Suppressor macrophage treated with lipopolysaccharide for 4 hours (primary cell): ENCODE measurements around the gene VASP.

Source experiments
- DNase-seq: peaks from one replicate; pipeline ENCODE4 v3.0.0-alpha.2; 2020

The VASP gene

DNA sequence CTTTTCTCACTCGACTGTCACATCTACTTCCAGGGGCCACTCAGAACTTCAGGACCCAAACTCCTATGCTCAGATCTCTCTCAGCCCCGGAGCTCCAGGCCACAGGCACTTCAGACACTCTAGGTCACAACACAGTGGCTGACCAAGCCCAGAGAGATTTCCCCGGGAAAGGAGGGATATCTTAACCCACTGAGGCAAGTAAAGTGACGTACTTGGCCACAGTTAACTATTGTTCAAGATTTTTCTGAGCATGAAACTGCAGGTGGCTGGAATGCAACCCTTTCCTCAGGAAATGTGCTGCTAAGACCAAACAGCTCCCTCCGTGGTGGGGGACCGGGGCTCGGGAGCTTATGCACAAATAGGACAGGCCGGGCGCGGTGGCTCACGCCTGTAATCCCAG lies 53.4 kb downstream of the VASP start:
- no peak for DNase-seq

DNA sequence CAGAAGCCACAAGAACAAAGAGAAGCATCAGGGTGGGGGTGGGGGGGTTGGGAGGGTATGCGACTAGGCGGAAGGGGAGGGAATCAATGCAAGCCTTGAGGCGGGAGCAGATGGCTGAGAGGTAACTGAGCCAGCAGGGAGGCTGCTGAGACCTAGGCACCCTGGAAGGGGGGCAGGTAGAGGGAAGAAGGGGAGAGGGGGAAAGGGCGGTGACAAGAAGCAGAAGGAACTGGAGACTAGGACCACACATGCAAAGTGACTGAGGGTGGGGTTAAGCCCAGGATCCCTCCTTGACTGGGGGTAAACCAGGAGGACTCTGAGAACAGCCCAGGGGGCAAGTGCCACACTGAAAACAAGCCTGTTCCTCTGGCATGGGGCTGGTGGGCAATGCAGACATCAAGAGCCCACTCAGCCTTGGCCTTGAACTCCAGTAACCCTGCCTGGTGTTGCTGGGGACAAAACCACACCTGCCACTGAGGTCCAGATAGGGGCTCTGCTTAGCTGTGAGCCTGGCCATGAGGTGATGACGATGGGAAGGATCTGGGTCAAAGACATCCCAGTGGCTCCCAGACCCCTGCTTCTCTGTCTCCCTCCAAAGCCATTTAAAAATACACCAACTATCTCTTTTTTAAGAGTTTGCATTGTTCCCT lies 57.0 kb downstream of the VASP start:
- DNase-seq: no peak

DNA sequence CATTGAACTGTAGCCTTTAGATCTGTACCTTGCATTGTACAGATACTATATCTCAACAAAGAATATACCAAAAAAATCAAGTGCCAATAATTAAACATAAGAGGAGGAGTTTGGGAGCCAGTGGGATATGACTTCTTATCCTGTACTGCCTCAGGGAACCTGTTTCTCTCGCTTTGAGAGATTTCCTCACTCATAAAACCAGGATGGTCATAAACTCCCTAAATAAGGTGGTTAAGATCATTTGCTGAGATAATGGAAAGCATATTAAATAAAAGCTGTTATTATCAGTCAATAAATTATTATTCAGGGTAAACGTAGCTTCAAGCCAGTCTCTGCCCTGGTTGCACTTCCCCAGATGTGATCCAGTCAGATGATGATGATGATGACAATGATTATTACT lies 60.3 kb downstream of the VASP start:
- no peak for DNase-seq

DNA sequence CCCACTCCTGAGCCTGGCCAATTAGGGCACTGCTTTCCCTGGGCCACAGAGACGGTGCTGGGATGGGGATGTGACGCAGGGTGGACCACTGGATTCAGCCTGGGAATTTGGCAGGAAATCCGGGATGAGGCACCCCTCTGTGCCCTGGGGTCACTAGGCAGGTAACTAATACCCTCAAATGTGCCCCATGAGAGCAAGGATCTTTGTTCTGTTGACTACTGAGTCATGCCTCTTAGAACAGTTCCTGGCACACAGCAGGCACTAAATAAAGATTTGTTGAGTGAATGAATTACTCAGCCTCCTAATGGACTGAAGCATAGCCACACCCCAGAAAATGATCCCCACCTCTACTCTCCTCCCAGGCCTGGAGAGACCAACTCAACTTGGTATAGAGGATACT lies 61.5 kb downstream of the VASP start:
- DNase-seq: no peak

DNA sequence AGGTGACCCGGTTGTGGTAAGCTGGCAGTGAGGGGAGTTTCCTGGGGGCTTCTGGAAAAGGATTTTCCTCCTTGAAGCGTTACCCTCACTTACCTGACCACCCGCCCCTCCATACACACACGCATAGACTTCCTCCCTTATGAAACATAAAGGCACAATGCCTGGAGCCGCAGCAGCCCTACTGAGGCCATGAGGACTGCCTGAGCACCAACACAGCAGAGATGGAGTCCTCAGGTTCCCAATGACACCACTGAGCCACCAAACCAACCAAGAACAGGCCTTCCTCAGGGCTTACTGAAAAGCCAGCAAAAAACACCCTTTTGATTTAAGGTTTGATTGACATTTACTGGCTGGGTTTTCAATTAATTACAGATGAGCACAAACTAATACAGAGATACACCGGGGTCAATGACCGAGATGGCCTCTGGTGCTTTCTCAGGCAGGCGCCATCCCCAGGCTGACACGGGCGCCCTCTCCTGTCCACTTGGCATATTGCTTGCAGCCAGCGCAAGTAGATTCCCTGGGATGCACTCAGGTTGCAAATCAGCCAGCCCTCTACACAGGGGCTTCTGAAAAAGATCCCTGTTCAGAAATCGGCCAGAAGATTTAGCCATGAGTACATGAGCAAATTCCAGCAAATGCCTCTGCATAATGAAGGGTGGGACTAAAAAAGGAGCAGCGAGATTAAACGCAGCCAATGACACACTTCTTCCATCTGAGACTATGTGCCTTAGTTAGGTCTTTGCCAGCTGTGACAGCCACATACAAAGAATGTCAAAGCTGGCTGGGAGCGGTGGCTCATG lies 62.5 kb downstream of the VASP start:
- peak; percentile 57 for DNase-seq

DNA sequence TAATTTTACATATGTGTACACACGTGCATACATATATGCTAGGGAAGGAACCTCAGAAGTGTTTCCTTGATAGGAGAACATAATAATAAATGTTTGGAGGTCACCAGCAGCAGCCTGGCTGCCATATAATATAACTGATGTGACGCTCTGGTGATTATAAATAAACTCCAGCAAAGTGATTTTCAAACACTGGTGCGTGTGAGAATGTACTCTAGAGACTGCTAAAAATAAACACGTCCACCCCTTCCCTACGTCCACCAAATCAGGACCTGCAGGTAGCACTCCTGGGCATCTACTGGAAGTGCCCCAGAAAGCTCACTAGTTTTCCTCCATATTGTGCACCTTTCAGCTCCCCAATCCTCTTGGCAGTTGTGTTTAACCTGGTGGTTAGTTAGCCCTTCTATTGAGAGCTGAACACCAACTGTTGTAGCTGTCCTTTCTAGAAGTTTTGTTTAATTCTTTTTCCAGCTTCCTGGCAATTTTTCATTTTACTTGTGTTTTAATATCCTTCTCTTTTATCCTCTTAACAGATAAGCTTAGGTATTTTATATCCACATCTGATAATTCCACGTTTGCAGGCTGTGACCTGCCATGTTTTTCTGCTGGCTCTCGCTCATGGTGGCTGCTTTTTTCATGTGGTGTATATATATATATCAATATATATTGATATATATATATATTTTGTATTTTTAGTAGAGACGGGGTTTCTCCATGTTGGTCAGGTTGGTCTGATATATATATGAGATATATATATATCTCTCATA lies 64.4 kb downstream of the VASP start:
- DNase-seq: no peak

DNA sequence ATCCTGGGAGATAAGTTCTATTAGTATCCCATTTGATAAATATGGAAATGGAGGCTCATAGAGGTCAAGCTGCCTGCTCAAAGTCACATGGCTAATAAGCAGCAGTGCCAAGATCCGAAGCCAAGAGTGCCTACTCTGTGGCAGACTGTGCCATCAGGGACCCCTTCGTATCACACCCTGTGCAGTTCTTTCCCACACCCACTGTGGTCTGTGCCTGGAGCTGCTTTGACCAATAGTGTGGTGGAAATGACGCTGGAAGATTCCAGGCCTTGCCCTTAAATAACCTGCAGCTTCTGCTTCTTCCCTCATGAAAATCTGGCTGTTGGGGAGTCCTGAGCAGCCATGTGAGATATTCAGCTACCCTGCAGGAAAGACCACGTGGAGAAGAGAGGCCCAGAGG lies 67.2 kb downstream of the VASP start:
- DNase-seq: no peak

DNA sequence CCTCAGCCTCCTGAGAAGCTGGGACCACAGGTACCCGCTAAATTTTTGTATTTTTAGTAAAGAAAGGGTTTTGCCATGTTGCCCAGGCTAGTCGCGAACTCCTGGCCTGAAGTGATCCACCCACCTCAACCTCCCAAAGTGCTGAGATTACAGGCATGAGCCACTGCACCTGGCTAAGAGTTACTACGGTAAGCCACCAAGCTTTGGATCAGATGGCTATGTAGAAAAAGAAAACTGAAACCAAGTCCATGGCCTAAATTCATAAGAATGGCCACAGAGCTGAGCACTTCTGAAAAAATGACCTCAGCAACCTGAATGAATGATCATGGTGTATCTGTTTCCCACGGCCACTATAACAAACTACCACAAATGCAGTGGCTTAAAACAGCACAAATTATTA lies 67.9 kb downstream of the VASP start:
- DNase-seq: no peak
